ENCODE results near the gene ZFR. TPM values are rescaled to one million over a fixed set of nuclear protein-coding genes. Genes with fewer than 3 reads are reported as not detected.

The ZFR gene
- total RNA-seq, 4 donors from 2014 or later = 44.9 to 61.6 (median 52.7) TPM

DNA sequence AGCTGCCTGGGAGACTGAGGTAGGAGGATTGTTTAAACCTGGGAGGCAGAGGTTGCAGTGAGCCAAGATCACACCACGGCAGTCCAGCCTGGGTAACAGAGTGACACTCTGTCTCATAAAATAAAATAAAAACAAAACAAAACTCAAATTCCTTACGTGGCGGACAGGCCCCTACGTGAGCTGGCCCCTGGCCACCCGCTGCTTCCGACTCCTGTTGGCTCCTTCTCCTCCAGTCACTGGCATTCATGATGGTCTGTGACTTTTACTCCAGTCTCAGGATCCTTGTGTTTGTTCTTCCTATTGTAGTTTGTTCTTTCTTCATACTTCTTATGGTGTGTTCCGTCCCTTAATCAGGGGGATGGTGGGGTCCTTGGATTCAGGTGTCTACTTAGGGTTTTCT lies 28.5 kb upstream of the ZFR start:
- 80 to 91% methylated on average over 7 of the region's 7 CpGs for WGBS, 2 donors

GRCh38 chr5:32471784-32472183 lies 27.2 kb upstream of the ZFR start:
- TF ChIP-seq, protein P1, sequence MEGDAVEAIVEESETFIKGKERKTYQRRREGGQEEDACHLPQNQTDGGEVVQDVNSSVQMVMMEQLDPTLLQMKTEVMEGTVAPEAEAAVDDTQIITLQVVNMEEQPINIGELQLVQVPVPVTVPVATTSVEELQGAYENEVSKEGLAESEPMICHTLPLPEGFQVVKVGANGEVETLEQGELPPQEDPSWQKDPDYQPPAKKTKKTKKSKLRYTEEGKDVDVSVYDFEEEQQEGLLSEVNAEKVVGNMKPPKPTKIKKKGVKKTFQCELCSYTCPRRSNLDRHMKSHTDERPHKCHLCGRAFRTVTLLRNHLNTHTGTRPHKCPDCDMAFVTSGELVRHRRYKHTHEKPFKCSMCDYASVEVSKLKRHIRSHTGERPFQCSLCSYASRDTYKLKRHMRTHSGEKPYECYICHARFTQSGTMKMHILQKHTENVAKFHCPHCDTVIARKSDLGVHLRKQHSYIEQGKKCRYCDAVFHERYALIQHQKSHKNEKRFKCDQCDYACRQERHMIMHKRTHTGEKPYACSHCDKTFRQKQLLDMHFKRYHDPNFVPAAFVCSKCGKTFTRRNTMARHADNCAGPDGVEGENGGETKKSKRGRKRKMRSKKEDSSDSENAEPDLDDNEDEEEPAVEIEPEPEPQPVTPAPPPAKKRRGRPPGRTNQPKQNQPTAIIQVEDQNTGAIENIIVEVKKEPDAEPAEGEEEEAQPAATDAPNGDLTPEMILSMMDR (IDR thresholded peaks at IDR 0.05) = no peak
- TF ChIP-seq POLR2A (IDR thresholded peaks at IDR 0.05) = no peak
- no peak overlapping the region for H3K4me3 ChIP-seq (ENCODE audit: low read depth, poor library complexity, severe bottlenecking)
- DNase-seq (ENCODE audit: low spot score in 2 of 2) = no peak
- WGBS, 2 donors = 90% methylated on average over 2 of the region's 2 CpGs
- intact Hi-C loops (cut with DNase I; ENCODE audit: low total_unique reads) = no loop called here

More for the DNA sequence above, 28.5 kb upstream of the ZFR start:
- intact Hi-C loops (cut with DNase I; ENCODE audit: low total_unique reads) = no loop called here
- no peak overlapping the region for H3K4me3 ChIP-seq (ENCODE audit: low read depth, poor library complexity, severe bottlenecking)
- TF ChIP-seq, protein P1 (IDR thresholded peaks at IDR 0.05) = no peak
- TF ChIP-seq POLR2A (IDR thresholded peaks at IDR 0.05) = no peak
- DNase-seq (ENCODE audit: low spot score in 2 of 2) = no peak

DNA sequence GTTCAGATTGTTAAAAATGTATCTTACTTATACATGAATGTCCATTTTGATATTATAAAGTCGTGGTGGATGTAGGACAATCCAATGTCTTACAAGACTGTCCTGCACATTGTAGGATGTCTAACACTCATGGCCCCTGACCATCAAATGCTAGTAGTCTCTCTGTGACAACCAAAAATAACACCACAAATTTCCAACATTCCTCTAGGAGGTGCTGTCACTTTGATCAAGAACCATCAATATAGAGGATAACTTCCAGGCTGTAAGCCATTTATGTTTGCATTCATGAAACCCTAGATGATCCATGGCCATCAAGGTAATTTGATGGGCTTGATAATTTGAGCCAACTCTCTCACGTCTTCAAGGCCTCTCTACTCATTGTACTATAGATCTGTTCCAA lies 20.5 kb upstream of the ZFR start:
- intact Hi-C loops (cut with DNase I; ENCODE audit: low total_unique reads) = no loop called here
- DNase-seq (ENCODE audit: low spot score in 2 of 2) = no peak
- no peak for TF ChIP-seq POLR2A (IDR thresholded peaks at IDR 0.05)
- TF ChIP-seq, protein P1 (IDR thresholded peaks at IDR 0.05) = no peak
- no peak overlapping the region for H3K4me3 ChIP-seq (ENCODE audit: low read depth, poor library complexity, severe bottlenecking)
- 92 to 97% methylated on average over 2 of the region's 2 CpGs for WGBS, 2 donors

GRCh38 chr5:32462618-32463017 lies 18.1 kb upstream of the ZFR start:
- intact Hi-C loops (cut with DNase I; ENCODE audit: low total_unique reads) = no loop called here
- TF ChIP-seq, protein P1 (IDR thresholded peaks at IDR 0.05) = no peak
- DNase-seq (ENCODE audit: low spot score in 2 of 2) = peak in 1 of 2 donors; percentile 39
- WGBS, 2 donors = 50 to 89% methylated on average over 1 of the region's 1 CpG
- H3K4me3 ChIP-seq (ENCODE audit: low read depth, poor library complexity, severe bottlenecking) = no peak overlapping the region

DNA sequence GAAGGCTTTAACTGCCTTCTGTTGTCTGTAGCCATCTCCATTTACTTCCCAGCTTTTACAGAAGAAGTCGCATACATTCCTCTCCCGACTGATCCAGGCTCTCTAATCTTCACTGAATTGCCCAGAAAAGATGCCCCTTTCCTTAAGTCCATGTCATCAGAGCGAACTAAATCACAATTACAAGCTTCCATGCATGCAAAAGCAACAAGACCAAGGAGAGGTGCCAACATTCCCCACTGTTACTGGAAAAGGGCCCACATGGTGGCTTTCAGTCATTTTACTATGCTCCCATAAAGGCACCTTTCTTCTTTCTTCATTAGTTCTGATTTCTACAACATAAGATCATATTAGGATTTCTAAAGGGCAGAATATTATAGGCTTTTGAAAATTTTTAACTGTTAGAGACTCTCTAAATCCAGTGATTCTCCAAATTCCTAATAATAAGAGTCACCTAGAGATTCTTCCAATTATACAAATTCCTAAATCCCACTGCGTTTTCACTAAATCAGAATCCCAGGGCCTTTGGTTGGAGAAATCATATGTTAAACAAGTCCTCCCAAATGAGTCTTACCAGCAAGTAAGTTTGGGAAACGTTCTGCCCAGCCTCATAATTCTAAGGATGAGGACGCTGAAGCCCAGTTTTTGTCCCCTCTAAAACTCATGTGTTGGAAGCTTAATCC lies 17.0 kb upstream of the ZFR start:
- no peak for DNase-seq (ENCODE audit: low spot score in 2 of 2)
- no peak overlapping the region for H3K4me3 ChIP-seq (ENCODE audit: low read depth, poor library complexity, severe bottlenecking)
- TF ChIP-seq, protein P1 (IDR thresholded peaks at IDR 0.05) = no peak
- no peak for TF ChIP-seq POLR2A (IDR thresholded peaks at IDR 0.05)
- intact Hi-C loops (cut with DNase I; ENCODE audit: low total_unique reads) = no loop called here
- WGBS, 2 donors = 83 to 88% methylated on average over 6 of the region's 6 CpGs

DNA sequence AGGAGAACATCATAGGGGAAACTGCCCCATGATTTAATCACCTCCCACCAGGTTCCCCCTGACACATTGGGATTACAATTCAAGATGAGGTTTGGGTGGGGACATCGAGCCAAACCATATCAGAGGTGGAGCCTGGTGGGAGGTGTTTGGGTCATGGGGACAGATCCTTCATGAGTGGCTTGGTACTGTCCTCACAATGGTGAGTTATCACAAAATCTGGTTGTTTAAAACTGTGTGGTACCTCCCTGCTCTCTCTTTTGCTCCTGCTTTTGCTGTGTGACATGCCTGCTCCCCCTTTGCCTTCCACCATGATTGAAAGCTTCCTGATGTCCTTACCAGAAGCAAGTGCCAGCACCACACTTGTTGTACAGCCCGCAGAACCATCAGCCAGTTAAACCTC lies 16.2 kb upstream of the ZFR start:
- WGBS, 2 donors = 85 to 91% methylated on average over 2 of the region's 2 CpGs
- TF ChIP-seq POLR2A (IDR thresholded peaks at IDR 0.05) = no peak
- TF ChIP-seq, protein P1 (IDR thresholded peaks at IDR 0.05) = no peak
- DNase-seq (ENCODE audit: low spot score in 2 of 2) = peak in 1 of 2 donors; percentile 14
- intact Hi-C loops (cut with DNase I; ENCODE audit: low total_unique reads) = no loop called here
- H3K4me3 ChIP-seq (ENCODE audit: low read depth, poor library complexity, severe bottlenecking) = no peak overlapping the region

Measured in lower leg skin (tissue), 4 donors.